Measurements from ENCODE around the gene PAK5.
A peak's percentile ranks its signal among the peaks of the same experiment; 100 is the strongest.
"Not testable (repeated sequence)": the region's sequence is repeated elsewhere in the genome, so short reads cannot be mapped to it uniquely, and the experiment has no call there.

Gene PAK5

DNA sequence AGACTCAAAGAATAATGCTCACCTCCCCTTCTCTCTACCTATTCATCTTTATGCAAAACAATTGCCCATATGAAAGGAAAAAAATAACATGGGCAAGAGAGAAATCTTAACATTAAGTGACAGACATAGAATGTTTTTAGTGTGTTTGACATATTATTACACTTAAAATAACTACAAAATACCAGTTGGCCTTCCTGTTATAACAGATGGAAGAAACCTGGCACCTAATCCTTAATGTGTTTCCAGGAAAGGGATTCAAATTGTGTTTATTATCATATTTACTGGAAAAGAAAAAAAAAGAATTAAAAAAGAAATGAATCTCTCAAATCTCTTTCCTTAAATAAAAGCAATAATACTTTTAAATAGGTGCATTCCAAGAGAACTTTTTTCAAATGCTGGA is 165.9 kb downstream of the PAK5 start:
- no peak for DNase-seq

DNA sequence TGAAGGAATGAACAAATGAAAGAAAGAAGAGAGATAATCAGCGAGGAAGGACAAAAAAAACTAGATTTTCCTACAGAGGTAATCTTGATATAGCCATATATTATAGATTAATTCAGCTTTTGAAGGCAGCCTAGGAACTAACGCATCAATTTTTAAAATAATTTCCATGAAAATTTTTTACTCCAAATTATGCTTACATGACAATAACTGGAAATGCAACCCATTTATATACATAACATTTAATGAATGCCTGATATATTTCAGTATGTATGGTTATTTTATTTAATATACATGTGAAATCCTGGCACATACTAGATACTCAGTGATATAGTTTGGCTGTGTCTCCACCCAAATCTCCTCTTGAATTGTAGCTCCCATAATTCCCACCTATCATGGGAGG is 166.8 kb downstream of the PAK5 start:
- no peak for DNase-seq

DNA sequence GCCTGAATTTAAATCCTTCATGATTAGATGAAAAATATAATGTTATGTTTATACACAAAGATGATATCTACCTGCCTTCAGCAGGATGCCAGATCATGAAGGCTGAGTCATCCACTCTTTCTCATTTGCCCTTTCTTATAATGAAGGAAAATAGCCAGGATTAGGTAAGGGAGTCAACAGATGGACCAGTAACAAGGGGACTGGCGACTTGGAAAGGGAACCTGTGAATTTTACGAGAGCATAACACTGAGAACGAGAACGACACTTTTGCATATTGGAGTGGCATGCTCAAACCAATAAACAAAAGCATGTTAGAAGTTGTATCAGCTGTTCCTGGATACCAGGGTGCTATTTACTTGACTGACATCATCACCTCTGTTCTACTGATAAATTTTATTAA is 170.5 kb downstream of the PAK5 start:
- DNase-seq, result no peak

DNA sequence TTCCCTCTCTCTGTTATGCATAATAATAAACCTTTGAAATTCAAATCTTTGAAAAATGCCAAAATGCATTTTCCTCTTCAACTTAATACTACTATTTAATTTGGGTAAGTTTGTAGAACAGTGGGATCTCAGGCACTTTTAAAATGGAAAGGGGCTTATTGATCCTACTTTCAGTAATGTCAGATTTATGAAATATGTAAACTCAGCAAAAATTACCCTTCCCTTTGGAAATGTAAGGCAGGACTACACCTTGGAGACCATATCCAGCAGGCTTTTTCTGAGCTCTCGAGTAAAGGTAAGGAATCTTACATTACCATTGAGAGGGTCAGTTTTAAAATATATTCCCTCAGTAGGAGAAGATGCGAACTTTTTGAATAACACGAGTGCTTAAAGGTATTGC is 175.5 kb downstream of the PAK5 start:
- DNase-seq, result no peak

DNA sequence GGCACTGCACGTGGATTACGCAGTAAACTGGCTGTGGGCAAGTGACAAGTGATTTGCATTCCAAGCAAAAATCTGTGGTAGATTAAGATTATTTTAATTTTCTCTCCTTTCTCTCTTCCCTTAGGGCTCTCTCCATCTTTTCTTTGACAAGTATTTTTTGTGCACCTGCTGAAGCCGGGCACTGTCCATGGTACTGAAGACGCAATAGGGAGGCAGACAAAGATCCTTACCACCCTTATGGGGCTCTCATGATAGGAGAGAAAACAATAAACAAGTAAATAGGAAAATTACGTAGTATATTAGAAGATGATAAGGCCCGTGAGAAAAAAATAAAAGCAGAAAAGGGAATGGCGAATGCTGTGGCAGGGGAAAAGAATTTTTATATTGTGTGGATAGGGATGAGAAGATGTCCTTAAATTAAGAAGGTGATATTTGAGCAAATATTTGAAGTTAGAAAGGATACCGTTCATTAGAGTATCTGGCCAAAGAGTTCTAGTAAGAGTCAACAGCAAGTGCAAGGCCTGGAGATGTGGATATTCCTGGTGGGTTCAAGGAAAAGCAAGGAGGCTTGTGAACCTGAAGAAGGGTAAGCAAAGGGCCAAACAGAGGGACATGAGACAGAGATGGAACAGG is 178.5 kb downstream of the PAK5 start:
- no peak for DNase-seq

DNA sequence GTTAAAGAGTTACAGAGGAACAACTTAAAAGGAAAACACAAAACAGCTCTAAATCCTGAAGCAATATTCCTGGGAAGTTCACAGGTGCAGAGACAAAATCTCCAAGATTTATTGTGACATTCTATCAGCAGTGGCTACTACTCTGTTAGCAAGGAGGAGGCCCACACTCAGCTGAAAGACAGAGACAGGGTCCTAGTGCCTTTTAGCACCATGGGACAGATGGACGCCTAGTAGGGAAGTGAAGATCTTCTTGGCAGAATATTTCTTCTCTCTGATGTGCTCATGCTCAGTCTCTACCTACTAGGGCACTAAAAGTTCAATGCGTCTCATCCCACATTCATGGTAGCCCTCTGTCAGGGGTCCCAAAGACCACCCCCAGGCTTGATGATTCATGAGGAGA is 191.1 kb downstream of the PAK5 start:
- DNase-seq, result no peak

DNA sequence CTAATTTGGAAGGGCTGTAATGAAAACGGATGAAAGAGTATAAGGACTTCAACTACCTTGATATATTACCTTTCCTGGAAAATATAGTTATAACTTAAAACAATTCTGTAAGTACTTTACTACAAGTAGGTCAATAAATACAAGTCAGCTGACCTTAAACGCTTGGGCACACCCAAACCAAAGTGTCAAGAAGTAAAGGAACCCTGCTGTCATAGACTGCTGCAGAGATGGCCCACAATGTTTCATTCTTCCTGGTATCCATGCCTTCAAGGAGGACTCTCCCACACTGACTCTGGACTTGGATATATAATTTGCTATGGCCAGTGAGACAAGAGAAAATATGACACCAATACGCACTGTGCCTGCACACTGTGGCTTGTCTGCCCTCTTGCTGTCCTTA is 192.5 kb downstream of the PAK5 start:
- no peak for DNase-seq

DNA sequence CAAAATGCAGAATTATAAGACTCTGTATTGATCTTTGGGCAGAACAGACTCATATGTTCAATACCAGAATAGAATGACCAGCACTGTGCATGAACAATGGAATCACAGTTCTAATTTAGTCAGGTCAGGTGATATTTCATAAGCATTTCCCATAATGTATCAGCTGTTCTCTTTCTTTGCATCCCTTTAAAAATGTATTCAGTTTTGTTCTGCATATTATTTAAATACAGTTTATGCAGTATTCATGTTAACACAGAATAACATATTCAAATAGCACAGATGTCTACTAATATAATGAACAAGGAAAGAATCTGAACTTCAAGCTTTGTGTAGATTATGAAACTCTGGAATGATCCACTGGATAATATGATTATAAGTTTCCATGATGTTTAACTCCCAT is 196.0 kb downstream of the PAK5 start:
- DNase-seq, result no peak

DNA sequence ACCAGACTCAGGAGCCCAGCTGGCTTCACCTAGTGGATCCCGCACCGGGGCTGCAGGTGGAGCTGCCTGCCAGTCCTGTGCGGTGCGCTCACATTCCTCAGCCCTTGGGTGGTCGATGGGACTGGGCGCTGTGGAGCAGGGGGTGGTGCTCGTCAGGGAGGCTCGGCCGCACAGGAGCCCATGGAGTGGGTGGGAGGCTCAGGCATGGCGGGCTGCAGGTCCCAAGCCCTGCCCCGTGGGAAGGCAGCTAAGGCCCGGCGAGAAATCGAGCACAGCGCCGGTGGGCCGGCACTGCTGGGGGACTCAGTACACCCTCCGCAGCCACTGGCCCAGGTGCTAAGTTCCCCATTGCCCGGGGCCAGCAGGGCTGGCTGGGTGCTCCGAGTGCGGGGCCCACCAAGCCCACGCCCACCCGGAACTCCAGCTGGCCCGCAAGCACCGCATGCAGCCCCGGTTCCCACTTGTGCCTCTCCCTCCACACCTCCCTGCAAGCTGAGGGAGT is 197.3 kb downstream of the PAK5 start:
- DNase-seq, result not testable (repeated sequence)

DNA sequence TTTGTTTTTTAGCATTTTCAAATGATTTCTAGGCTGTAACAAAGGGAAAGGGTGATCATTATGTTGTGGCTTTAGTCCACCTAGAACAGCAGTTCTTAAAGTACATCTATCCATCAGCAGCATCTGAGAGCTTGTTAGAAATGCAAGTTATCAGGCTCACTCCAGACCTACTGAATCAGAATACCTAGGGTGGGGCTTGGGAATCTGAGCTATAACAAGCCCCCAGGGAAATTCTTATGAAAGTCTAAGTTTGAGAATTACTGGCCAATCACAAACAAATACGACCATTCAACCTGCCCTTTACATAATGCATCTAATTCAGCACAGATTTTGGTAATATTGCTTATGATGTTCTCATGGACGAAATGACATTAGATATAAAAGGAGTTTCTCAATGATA is 201.0 kb downstream of the PAK5 start:
- no peak for DNase-seq

DNA sequence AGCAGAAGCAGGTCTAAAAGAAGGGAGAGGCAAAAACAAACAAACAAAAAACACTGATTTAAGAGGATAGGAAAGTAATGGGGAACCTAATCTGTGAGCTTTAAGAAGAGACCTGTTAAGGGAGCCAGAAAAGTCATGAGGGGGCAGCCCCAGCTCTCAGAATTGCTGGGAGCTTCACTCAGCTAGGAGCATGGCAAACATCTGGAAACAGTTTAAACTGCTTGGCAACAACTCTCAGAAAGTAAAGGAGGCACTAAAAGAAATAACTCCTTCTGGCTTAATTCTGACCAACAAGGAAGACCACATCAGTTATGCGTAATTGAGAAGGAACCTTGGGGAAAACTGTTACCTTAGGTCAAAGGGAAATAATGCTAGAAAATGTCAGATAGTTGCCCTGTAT is 203.1 kb downstream of the PAK5 start:
- DNase-seq, result no peak

DNA sequence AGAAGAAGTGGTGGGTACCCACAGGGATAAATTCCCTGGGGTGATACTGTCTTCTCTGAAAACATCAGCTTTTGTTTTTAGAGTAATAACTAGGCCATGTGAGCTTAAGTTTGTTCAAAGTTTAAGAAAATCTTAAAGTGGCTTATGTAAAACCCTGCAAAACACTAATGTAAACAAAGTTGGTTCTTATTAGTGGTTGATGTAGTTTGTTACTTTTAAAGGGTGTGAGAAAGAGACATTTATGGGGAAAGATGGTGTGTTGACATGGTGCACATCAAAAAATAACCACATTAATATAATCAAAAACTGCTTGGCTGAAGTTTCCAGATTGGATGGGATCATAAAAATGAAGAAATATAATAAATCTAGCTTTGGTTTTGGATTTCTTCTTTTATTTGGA is 204.5 kb downstream of the PAK5 start:
- no peak for DNase-seq

DNA sequence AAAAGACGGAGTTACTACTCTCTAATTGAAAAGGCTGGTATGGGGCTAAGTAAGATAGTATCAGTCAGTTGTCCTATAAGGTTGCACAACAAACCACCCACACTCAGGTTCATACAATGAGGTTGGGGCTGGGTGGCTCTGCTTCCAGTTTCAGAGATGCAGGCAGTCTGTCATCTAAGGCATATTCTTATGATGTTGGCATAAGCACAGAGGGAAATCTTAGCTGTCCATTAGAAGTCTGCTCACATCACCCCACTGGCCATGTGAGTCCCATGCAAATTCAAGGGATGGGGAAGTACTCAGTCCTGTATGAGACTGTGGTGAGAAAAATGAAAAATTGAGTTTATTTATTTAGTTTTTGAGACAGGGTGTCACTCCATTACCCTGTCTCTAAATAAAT is 205.9 kb downstream of the PAK5 start:
- no peak for DNase-seq

DNA sequence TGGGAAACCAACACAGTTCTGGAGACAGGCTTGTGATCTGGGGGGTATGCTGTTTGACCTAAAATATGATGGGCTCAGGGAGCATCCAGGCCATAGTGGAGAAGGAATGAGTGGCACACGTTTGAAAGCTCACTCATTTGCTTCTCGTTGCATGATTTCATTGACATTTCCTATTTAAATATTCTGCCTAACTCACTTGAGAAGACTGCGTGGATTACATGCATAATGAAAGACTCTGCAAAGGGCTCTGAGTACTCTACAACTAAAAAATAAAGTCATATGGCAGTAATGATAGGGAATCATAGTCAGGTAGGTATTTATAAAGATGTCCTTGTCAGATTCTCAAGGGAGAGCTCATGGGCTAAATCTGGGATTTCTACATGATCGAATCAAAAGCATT is 206.6 kb downstream of the PAK5 start:
- no peak for DNase-seq

DNA sequence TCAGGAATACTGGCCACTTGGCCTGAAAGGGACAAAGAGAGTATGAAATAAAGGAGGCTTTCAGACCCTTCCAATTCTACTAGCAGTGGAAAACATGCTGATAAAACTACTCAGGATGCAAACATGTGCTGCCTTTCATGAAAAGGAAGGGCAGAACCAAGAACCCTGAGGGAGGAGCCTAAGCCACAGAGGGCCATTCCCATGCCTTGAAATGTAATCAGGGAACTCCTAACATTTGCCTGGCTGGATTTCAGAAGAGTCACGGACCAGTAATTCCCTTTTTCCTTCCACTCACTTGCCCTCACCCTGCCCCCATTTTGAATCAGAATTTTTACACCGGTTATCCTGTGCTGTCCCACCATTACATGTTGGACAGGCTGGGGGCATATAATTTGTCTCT is 208.3 kb downstream of the PAK5 start:
- no peak for DNase-seq

DNA sequence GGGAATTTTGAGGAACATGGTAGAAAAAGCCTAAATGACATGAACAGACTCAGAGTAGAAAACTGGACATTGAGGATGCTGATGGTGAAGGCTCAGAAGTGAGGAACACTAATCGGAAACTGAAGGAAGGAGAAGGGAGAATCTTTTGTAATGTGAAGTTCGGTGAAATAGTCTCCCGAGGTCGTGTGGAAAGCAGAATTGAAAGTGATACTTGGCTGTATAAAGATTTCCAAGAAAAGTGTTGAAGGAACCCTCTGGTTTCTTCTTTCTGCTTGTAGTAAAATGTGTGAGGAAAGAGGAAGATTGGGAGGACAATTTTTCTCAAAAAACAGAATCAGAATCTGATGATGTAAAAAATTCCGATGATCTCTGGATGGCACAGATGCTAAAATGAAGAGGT is 209.0 kb downstream of the PAK5 start:
- no peak for DNase-seq

DNA sequence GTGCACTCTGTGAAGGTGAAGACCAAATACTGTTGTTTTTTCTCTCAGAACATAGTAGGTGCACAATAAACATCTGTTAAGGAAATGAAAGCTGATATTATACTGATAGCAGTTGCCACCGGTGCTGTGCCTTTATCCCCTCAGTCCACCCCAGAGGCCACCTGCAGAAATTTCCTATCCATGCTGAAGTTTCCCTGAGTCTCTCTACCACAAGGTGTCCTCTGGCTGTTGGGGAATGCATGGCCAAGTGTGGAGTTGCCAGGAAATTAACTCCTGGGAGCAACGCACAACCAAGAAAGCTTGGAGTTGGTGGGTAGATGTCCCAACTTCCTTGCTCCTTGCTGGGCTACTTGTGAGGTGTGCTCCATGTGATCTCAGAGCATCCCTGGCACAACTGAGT is 210.3 kb downstream of the PAK5 start:
- no peak for DNase-seq

DNA sequence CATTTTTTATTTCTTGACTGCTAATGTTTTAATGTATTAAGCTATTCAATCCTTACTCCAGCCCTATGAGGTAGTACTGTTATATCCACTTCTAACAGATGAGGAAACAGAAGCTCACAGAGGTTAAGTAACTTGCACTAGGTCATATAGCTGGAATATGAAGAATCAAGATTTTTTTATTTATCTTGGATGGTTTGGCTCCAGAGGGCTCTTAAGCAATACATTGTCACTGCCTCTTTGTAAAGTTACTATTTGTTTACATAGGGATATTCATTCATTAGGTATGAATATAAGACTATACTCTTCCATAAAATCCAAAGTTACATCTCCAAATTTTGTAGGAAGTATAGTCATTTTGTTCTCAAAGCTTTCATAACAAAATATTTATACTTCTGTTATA is 210.7 kb downstream of the PAK5 start:
- no peak for DNase-seq

DNA sequence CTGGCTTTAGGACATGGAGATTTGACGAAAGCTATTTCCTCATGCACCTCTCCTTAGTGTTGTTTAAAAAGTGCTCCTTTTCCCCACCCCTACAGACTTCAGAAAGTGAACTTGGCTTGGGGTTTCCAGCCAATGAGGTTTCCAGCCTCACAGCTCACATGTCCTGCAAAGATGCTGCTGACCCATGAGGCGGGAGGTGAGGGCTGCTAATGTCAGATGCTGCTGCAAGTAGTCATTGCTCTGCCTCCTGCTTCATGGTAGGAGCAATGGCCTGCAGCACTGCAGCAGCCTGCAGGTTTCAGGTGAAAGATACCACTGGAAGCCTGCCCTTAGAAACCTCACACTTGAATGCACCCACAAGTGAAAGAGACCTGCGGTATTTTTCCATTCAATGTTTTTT is 211.7 kb downstream of the PAK5 start:
- DNase-seq, result no peak

DNA sequence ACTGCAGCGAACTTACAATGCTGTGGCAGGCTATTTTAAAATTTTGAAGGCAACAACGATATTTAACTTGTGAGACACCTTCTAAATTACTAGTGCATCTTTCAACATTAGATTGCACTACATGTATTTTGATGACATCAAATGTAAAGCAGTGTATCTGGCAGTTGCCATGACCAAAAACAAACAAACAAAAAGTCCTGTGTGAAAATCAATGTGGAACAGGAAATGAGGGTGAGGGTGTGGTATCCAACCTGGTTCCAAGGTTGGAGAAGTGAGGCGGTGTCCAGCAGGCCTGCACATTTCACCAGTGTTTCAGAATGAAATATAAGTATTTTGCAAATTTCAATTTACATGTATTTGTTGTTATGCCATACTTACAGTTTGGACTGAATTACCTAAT is 212.5 kb downstream of the PAK5 start:
- DNase-seq, result peak in 1 of 3 experiments; percentile 38

DNA sequence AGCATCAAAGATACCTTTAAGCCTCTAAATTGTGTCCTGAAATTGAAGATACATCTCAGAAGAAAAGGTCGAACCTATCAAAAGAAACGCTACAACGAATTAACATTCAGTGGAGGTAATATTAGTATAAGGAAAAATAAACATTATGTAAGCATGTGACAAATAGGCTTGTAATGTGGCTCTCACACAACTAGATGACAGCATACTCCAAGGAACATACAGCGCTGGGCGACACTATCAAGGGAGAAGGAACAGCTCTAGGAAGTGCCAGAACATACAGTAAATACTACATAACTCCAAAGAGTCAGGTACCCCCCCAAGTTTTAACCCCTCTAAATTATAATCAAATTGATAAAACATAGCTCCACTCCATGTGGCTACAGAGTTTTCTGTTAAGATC is 220.9 kb downstream of the PAK5 start:
- DNase-seq, result peak; percentile 8 to 93 (median 60)

DNA sequence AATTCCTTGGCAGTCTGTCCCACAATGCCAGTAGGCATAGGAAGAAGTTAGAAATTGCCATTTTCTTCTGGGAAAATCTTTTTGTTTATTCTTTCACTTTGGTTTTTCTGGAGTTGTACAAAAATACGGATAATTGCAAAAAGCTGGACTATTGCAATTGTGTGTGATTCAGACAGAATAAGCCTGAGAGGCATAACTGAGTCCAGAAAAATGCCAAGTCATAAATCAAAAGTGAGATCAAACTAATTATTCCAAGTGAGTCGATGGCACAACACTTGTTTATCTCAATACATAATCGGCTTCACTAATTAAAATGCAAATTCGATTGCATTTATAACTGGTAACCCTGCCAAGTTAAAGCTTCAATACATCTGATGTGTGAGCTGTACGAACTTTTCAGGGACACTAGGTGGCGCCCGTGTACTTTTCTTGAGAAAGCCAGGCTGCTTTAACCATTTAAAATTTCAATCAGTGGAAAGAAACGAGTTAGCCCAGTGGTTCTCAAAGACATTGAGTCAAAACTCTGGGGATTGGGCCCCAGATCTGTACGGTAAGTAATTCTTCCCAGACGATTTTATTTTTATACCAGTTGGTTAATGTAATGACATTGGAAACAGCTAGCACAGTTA is 221.9 kb downstream of the PAK5 start:
- DNase-seq, result peak; percentile 63 to 89 (median 83)

DNA sequence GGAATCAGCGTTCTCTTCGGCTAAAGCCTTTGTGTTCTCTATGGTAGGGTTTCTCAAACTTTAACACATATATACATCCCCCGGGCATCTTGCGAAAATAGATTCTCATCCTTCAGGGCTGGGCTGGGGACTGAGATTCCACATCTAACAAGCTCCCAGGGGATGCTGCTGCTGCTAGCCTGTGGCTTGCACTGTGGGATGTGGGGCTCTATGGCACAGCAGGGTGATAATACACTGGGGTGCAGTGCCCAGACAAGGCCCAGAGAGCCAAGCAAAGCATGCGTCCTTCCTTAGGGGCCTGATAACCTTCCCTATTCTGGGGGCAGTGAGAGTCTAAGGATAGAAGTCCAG is 222.4 kb downstream of the PAK5 start:
- DNase-seq, result no peak

DNA sequence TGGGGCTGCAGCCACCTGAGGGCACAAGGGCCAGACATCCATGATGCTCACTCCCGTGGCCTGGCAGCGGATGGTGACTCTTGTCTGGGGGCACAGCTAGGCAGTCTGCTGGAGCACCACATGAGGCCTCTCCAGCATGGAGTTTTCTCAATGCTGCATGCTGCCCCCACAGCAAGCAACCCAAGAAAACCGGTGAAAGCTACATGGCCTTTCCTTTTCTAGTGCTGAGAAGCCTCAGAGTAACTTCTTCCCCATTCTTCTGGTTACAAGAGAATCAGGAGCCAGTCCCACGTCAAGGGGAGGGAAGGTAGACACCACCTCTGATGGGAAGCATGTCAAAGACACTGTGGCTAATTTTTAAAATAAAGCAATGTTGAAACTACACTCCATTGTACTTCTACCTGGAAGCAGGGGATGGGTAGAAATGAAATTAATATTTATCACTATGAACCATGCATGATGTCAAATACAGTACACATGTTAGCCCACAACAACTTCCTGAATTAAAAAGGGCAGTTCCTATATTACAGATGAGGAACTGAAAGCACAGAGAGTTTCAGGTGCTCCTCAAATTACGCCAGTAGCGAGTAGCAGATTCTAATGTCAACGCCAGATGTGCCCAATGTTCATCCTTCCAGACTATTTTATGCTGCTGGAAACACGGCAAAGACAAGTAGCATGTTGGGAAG is 223.0 kb downstream of the PAK5 start:
- no peak for DNase-seq

DNA sequence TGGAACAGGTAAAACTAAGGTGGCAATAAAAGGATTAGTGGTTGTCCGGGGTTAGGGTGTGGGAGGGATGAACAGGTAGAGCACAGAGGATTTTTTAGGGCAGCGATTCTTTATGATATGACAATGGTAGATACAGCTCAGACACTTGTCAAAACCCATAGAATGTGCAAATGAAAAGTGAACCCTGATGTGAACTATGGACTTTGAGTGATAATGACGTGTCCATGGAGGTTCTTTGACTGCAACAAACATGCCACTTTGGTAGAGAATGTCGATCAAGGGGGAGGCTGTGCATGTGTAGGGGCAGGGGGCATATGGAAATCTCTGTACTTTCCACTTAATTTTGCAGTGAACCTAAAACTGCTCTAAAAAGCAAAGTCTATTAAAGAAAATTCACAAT is 223.8 kb downstream of the PAK5 start:
- DNase-seq, result no peak

Measured in NCI-H1417 (cell line).